MCF 10A (cell line): ENCODE results near the gene EEF1AKMT2. TPM values are rescaled to one million over a fixed set of nuclear protein-coding genes. Genes with fewer than 3 reads are reported as not detected.

ENCODE experiments used
- BruUV-seq: library from RNA; stranded (reverse); fragments of 400-500 nt; replicated peaks from 2 replicates; lab custom pipeline; 2021; lab: Mats Ljungman, UMichigan
- CTCF ChIA-PET: fragments of 300-600 bp; sonication (Branson Sonifier 250); formaldehyde crosslinking; extraction: SDS; loops from one replicate; lab custom pipeline; 2021; ENCODE audit warnings: antibody characterized with exemption, inconsistent platforms; lab: Yijun Ruan, JAX
- POLR2A ChIA-PET: fragments of 300-600, 350-650 bp; sonication (Branson Sonifier 250); formaldehyde crosslinking; extraction: SDS; loops from one replicate; lab custom pipeline; 2020; ENCODE audit warnings: antibody characterized with exemption, inconsistent platforms; lab: Yijun Ruan, JAX
- DNase-seq: peaks from one replicate; pipeline ENCODE4 v3.0.0-alpha.2; 2018; ENCODE audit not compliant: unreplicated experiment
- H3K27ac Mint-ChIP-seq: one replicate; pipeline ENCODE4 v1.8.0; 2022; ENCODE audit warnings: mild to moderate bottlenecking, low read depth, mixed read lengths; ENCODE audit not compliant: unreplicated experiment
- H3K27me3 Mint-ChIP-seq: one replicate; pipeline ENCODE4 v1.8.0; 2022; ENCODE audit warnings: mixed read lengths; ENCODE audit not compliant: insufficient read depth, unreplicated experiment
- H3K36me3 Mint-ChIP-seq: one replicate; pipeline ENCODE4 v1.8.0; 2022; ENCODE audit warnings: mild to moderate bottlenecking, moderate library complexity, mixed read lengths; ENCODE audit not compliant: insufficient read depth, unreplicated experiment
- H3K4me1 Mint-ChIP-seq: one replicate; pipeline ENCODE4 v1.8.0; 2022; ENCODE audit warnings: mixed read lengths; ENCODE audit not compliant: insufficient read depth, unreplicated experiment
- H3K4me3 Mint-ChIP-seq: one replicate; pipeline ENCODE4 v1.8.0; 2022; ENCODE audit warnings: mild to moderate bottlenecking, moderate library complexity, mixed read lengths; ENCODE audit not compliant: unreplicated experiment
- H3K9me3 Mint-ChIP-seq: one replicate; pipeline ENCODE4 v1.8.0; 2022; ENCODE audit warnings: mixed read lengths; ENCODE audit not compliant: unreplicated experiment
- intact Hi-C: fragments of 100-400 bp; cut with micrococcal nuclease; formaldehyde crosslinking; loops from 2 replicates; pipeline ENCODE4 v1.14.1; 2022
- total RNA-seq: library from RNA; stranded (reverse); gene quantifications from 2 replicates; pipeline ENCODE4 v1.2.3, GENCODE V29; 2022
- TF ChIP-seq, protein P1 (sequence below): fragments of 200-600 bp; IDR thresholded peaks from one replicate; pipeline ENCODE4 v1.8.0; 2022; ENCODE audit warnings: antibody characterized with exemption, mild to moderate bottlenecking; ENCODE audit not compliant: unreplicated experiment

The EEF1AKMT2 gene
- total RNA-seq, 1 experiment from 2014 or later, result 17.5 TPM

DNA sequence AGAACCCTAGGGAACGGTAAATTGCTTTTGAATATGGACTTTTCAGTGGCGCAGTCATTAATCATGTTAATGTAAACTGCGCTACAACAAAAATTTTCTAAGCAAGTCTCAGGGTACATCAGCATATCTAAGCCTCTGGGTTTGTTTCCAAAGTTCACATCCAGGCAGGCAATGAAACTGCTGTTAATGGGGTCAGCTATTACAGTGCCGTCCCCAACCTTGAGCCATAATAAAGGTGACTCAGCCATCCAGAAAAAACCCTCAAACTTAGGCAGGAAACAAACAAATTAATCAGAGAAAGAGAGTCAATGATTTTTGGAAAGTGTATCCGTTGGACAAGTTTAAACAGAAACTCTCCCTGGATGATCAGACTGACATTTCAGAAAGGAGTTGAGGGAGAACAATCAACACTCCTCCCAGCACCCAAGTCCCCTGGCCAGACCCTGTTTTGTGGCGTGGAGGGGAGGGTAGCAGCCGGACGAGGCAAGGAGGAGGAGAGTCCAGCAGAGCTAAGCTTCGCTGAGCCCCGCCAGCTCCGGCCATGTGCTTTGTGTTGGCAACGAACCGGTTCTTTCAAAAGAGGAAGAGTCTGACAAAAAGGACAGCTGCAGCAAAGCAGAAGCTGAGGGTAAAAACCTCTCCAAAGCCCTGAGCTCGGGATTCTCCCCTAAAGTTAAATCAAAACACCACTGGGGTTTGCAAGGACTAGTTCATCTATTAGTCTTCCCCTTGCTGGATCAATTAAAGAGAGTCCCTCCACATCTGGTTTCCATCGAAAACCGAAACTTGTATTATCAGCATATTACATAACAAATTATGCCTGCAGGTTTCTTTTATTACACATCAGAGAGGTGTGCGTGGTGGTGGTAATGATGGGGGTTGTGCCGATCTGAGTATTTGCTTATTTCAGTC is 51.1 kb downstream of the EEF1AKMT2 start:
- Mint-ChIP-seq H3K4me3 (peak overlapping the region; percentile 85), H3K27ac (peak overlapping the region; percentile 73)
- CTCF ChIA-PET, result interaction anchor here (0.6 to 4.9 kb wide), 40 partner anchors 9 to 1695 kb away, joined by 3 to 45 read pairs (median 5); partner anchors contain the start of gene EEF1AKMT2

GRCh38 chr10:124739986-124740368 is 51.7 kb downstream of the EEF1AKMT2 start:
- TF ChIP-seq, protein P1, sequence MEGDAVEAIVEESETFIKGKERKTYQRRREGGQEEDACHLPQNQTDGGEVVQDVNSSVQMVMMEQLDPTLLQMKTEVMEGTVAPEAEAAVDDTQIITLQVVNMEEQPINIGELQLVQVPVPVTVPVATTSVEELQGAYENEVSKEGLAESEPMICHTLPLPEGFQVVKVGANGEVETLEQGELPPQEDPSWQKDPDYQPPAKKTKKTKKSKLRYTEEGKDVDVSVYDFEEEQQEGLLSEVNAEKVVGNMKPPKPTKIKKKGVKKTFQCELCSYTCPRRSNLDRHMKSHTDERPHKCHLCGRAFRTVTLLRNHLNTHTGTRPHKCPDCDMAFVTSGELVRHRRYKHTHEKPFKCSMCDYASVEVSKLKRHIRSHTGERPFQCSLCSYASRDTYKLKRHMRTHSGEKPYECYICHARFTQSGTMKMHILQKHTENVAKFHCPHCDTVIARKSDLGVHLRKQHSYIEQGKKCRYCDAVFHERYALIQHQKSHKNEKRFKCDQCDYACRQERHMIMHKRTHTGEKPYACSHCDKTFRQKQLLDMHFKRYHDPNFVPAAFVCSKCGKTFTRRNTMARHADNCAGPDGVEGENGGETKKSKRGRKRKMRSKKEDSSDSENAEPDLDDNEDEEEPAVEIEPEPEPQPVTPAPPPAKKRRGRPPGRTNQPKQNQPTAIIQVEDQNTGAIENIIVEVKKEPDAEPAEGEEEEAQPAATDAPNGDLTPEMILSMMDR, result no peak
- no peaks in the 10 kb centered on the region for H3K27me3 Mint-ChIP-seq
- no peaks in the 10 kb centered on the region for H3K9me3 Mint-ChIP-seq
- no TSS peak for BruUV-seq
- peaks cover 10% of the 10 kb centered on the region for H3K36me3 Mint-ChIP-seq
- CTCF ChIA-PET, result interaction anchor here (0.7 to 4.9 kb wide), 11 partner anchors 11 to 1695 kb away, joined by 3 to 45 read pairs (median 7); no protein-coding TSS in a partner anchor
- H3K4me3 Mint-ChIP-seq, result peak overlapping the region; percentile 85
- DNase-seq, result no peak
- peak overlapping the region; percentile 73 for H3K27ac Mint-ChIP-seq
- POLR2A ChIA-PET, result interaction anchor here (0.7 to 3.9 kb wide), 7 partner anchors 22 to 328 kb away, joined by 3 to 30 read pairs (median 9); partner anchors contain the start of gene EEF1AKMT2
- intact Hi-C loops, result loop anchor here (2.0 to 5.0 kb wide), 3 partner anchors 33 to 745 kb away; no protein-coding TSS in a partner anchor
- H3K4me1 Mint-ChIP-seq, result peaks cover 53% of the 10 kb centered on the region

More for the DNA sequence above, 51.1 kb downstream of the EEF1AKMT2 start:
- peaks cover 54% of the 10 kb centered on the region for H3K4me1 Mint-ChIP-seq
- no peaks in the 10 kb centered on the region for H3K27me3 Mint-ChIP-seq
- peak; percentile 56 for DNase-seq
- POLR2A ChIA-PET, result interaction anchor here (0.6 to 3.9 kb wide), 22 partner anchors 7 to 384 kb away, joined by 3 to 30 read pairs (median 4); partner anchors contain the start of genes ABRAXAS2, EEF1AKMT2 and LHPP
- intact Hi-C loops, result loop anchor here (1.0 to 5.0 kb wide), 7 partner anchors 33 to 746 kb away; no protein-coding TSS in a partner anchor
- TF ChIP-seq, protein P1, result no peak
- no TSS peak for BruUV-seq
- peaks cover 10% of the 10 kb centered on the region for H3K36me3 Mint-ChIP-seq
- no peaks in the 10 kb centered on the region for H3K9me3 Mint-ChIP-seq

- POLR2A ChIA-PET, result interaction anchor here (0.7 to 3.9 kb wide), 5 partner anchors 21 to 329 kb away, joined by 4 to 30 read pairs (median 21); no protein-coding TSS in a partner anchor
- intact Hi-C loops, result no loop called here
- TF ChIP-seq, protein P1, result no peak
- Mint-ChIP-seq H3K27me3 (no peaks in the 10 kb centered on the region), H3K27ac (peak overlapping the region; percentile 73), H3K9me3 (no peaks in the 10 kb centered on the region), H3K4me1 (peaks cover 50% of the 10 kb centered on the region), H3K36me3 (peaks cover 10% of the 10 kb centered on the region), H3K4me3 (no peak overlapping the region)
- peak; percentile 11 for DNase-seq
- CTCF ChIA-PET, result interaction anchor here (0.6 to 4.9 kb wide), 8 partner anchors 17 to 336 kb away, joined by 3 to 45 read pairs (median 8); no protein-coding TSS in a partner anchor
- BruUV-seq, result no TSS peak
Observed at GRCh38 chr10:124739119-124739921, 52.4 kb downstream of the EEF1AKMT2 start.
